ENCODE results near the gene PALM2AKAP2.

DNA sequence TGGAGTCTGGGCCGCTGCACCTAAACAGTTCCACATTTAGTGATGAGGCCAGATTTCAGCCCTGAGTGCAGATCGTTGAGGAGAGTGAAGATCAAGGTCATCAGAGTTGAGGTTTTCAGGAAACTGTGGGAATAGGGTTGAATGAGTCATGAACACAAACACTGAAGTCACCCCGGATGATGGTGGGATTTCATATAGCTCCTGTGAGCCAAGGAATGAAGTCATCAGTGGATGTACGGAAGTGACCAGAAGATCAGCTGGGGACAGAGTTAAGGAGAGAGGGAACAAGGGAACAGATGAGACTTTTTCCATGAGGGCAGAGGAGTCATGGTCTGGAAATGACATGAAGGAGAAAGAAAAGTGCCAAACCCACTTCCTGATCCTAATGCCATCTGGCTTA lies 36.5 kb downstream of the PALM2AKAP2 start:
- TF ChIP-seq EZH2 (IDR thresholded peaks at IDR 0.05; ENCODE audit: insufficient read depth, poor library complexity, severe bottlenecking), result no peak
- TF ChIP-seq EZH2phosphoT487 (IDR thresholded peaks at IDR 0.05; ENCODE audit: insufficient read depth, low read depth), result no peak

Measured in GM23248 (cell line).